Thyroid gland (tissue), 4 donors: ENCODE measurements around the gene TH.

ENCODE experiments used
- POLR2A ChIP-seq, 2 donors: fragments of 450-650 bp; IDR thresholded peaks; one replicate each; pipeline ENCODE4 v1.6.1; 2017; ENCODE audit warnings: antibody characterized with exemption in 2 of 2, mild to moderate bottlenecking in 2 of 2, moderate library complexity in 1 of 2
- TF ChIP-seq, protein P1 (sequence below), 6 experiments: fragments of 200-600 bp in 3 of 6; fragments of 450-650 bp in 3 of 6; sonication (generic) in 3 of 6; IDR thresholded peaks; one replicate each; pipeline ENCODE4 v1.5.1; 2016 to 2019; ENCODE audit warnings: antibody characterized with exemption in 6 of 6, mild to moderate bottlenecking in 2 of 6, inconsistent platforms in 1 of 6, moderate library complexity in 1 of 6

DNA sequence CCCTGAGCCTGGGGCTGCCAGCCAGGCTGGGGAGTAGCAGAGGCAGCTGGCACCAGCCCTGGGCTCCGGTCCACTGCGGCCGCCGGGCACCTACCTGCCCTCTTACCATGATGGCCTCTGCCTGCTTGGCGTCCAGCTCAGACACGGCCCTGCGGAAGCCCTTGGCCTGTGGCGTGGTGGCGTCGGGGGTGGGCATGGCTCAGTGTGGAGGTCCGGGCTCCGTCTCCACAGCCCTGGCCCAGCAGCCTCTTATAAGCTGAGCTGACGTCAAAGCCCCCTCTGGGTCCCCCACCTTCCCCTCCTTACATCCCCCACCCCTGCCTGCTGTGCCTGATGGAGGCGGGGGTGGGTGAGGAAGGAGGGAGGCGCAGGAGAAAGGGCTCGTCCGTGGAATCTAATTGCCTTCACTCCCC, at the start of gene TH:
- no peak for TF ChIP-seq POLR2A (IDR thresholded peaks at IDR 0.05)
- TF ChIP-seq, protein P1, sequence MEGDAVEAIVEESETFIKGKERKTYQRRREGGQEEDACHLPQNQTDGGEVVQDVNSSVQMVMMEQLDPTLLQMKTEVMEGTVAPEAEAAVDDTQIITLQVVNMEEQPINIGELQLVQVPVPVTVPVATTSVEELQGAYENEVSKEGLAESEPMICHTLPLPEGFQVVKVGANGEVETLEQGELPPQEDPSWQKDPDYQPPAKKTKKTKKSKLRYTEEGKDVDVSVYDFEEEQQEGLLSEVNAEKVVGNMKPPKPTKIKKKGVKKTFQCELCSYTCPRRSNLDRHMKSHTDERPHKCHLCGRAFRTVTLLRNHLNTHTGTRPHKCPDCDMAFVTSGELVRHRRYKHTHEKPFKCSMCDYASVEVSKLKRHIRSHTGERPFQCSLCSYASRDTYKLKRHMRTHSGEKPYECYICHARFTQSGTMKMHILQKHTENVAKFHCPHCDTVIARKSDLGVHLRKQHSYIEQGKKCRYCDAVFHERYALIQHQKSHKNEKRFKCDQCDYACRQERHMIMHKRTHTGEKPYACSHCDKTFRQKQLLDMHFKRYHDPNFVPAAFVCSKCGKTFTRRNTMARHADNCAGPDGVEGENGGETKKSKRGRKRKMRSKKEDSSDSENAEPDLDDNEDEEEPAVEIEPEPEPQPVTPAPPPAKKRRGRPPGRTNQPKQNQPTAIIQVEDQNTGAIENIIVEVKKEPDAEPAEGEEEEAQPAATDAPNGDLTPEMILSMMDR (IDR thresholded peaks at IDR 0.05): no peak
